ENCODE data around the gene SCUBE1.

GRCh38 chr22:43314611-43315010 lies 28.6 kb downstream of the SCUBE1 start:
- TF ChIP-seq EZH2 (IDR thresholded peaks at IDR 0.05; ENCODE audit: borderline replicate concordance) (no peak), CTCF (IDR thresholded peaks at IDR 0.05; ENCODE audit: poor library complexity) (no peak)
